Measurements from ENCODE around the gene IRF6. TPM values are rescaled to one million over a fixed set of nuclear protein-coding genes. Genes with fewer than 3 reads are reported as not detected.

Gene IRF6
- polyA plus RNA-seq, 2 donors = 36.7 to 50.3 TPM

DNA sequence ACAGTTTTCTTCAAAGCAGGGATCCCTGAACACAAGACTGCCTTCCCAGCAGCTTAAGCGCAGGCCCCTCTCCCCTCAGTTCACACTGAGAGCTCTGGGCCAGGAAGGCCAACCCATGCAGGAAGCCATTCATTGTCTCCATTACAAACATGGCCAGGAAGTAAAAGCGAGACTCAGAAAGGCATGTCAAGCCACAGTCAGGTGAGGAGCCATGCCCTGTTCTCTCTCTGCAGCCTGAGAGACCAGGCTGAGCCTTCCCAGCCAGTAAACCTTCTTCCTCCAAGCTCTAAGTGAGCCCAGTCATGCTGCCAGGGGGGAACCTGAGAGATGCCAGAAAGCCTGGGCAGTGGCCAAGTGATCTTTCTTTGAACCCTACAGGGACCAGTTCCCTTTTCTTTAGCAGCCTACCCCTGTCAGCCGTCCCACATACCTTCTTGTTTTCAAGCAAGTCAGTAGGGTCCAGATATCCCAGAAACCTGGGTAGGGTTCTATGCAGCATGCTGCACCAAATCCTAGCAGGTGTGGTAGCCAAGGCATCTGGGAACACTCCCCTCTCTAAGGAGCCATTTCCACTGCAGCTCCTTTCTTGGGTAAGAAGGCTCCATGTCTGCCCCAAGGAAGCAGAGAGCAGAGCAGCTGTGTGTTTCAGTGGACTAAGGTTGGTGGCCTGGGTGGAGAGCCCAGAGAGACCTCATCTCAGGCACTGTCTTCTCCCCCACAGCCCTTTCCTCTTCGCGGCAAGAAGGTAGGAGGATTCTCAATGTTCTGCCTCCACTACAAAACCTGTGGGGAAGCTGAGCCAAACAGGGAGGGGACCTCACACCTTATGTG lies 49.1 kb downstream of the IRF6 start:
- no peaks in the 10 kb centered on the region for H3K27me3 ChIP-seq (ENCODE audit: control insufficient read depth in 1 of 2, insufficient read depth in 2 of 2, low read length in 2 of 2)
- peak overlapping the region; percentile 30 to 35 for H3K4me3 ChIP-seq (ENCODE audit: low read depth in 1 of 2, low read length in 2 of 2)

DNA sequence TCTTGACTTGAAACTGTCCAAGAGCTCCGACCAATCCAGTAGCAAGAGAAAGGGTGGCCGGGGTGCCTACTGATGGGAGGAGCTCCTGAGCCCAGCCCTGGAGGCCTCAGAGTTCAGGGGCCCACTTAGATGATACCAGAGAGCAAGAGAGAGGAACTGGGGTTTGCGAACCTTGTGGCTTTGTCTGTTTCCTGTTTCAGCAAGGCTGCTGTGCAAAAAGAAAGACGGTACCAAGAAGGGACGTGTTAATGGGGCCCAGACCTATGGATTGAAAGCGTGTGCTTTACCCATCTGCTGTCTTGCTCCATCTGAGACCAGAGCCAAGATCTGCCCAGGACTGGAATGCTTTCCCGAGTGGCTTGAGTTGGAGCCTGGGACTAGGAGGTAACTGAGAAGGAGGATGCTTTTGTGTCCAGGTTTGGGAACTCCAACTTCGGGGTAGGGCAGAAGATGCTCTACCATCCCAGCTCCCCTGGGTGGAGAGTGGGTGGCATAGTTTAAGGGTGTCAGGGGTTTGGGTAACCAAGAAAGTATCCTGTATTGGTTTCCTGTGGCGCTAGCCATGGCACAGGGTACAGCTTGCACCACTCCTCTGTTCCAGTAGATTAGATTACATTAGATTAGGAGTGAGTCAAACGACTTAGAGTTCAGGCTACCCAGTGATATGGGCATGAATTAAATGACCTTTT lies 49.9 kb downstream of the IRF6 start, which contains the start of gene TRAF3IP3:
Gene TRAF3IP3 (plus strand): TSS at position 128 of the 689 bp plus-strand sequence. CDS start 3,987 bp downstream, outside the sequence.
- Histone ChIP-seq H3K4me3 (ENCODE audit: low read depth in 1 of 2, low read length in 2 of 2) (peak within 1 kb of the TSS; percentile 30 to 35), H3K4me1 (ENCODE audit: control insufficient read depth in 2 of 2, insufficient read depth in 2 of 2, low read length in 1 of 2) (no peaks in the 10 kb centered on the region), H3K27me3 (ENCODE audit: control insufficient read depth in 1 of 2, insufficient read depth in 2 of 2, low read length in 2 of 2) (no peaks in the 10 kb centered on the region), H3K27ac (ENCODE audit: low read depth in 2 of 2, low read length in 1 of 2) (peak within 1 kb of the TSS; percentile 8 to 16), H3K36me3 (ENCODE audit: control insufficient read depth in 2 of 2, insufficient read depth in 2 of 2, low read length in 1 of 2) (no peaks in the 10 kb centered on the region), H3K9me3 (ENCODE audit: control insufficient read depth in 2 of 2, insufficient read depth in 1 of 2, low read depth in 1 of 2, low read length in 1 of 2) (no peaks in the 10 kb centered on the region)
- WGBS, 2 donors = 62 to 72% methylated on average over 10 of the region's 10 CpGs

More for the DNA sequence above, 49.1 kb downstream of the IRF6 start:
- Histone ChIP-seq H3K27ac (ENCODE audit: low read depth in 2 of 2, low read length in 1 of 2) (peak overlapping the region in 1 of 2 donors; percentile 16), H3K36me3 (ENCODE audit: control insufficient read depth in 2 of 2, insufficient read depth in 2 of 2, low read length in 1 of 2) (no peaks in the 10 kb centered on the region), H3K9me3 (ENCODE audit: control insufficient read depth in 2 of 2, insufficient read depth in 1 of 2, low read depth in 1 of 2, low read length in 1 of 2) (no peaks in the 10 kb centered on the region), H3K4me1 (ENCODE audit: control insufficient read depth in 2 of 2, insufficient read depth in 2 of 2, low read length in 1 of 2) (no peaks in the 10 kb centered on the region)
- 65 to 76% methylated on average over 5 of the region's 5 CpGs for WGBS, 2 donors

DNA sequence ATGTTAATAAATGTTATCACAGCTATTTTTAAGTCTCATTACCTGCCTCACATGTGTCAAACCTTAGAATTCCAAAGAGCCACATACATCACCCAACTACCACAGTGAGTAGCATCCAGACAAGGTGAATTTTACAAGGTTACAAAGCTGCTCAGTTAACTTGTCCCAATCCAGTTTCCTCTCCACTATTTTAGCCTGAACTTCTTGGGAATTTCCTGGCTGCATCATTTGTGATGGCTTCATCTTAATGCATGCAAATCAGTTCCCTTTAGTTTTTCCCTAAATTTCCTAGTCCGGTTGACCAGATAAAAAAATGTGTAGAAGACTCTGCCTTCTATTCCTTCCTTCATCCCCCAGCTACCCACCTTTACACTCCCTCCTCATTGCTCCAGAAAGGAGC lies 50.7 kb downstream of the IRF6 start:
- no peak overlapping the region for H3K4me3 ChIP-seq (ENCODE audit: low read depth in 1 of 2, low read length in 2 of 2)
- no peaks in the 10 kb centered on the region for H3K9me3 ChIP-seq (ENCODE audit: control insufficient read depth in 2 of 2, insufficient read depth in 1 of 2, low read depth in 1 of 2, low read length in 1 of 2)
- no peak overlapping the region for H3K27ac ChIP-seq (ENCODE audit: low read depth in 2 of 2, low read length in 1 of 2)
- H3K27me3 ChIP-seq (ENCODE audit: control insufficient read depth in 1 of 2, insufficient read depth in 2 of 2, low read length in 2 of 2) = no peaks in the 10 kb centered on the region
- H3K36me3 ChIP-seq (ENCODE audit: control insufficient read depth in 2 of 2, insufficient read depth in 2 of 2, low read length in 1 of 2) = no peaks in the 10 kb centered on the region
- no peaks in the 10 kb centered on the region for H3K4me1 ChIP-seq (ENCODE audit: control insufficient read depth in 2 of 2, insufficient read depth in 2 of 2, low read length in 1 of 2)
- WGBS, 2 donors = 80 to 82% methylated on average over 1 of the region's 1 CpG

DNA sequence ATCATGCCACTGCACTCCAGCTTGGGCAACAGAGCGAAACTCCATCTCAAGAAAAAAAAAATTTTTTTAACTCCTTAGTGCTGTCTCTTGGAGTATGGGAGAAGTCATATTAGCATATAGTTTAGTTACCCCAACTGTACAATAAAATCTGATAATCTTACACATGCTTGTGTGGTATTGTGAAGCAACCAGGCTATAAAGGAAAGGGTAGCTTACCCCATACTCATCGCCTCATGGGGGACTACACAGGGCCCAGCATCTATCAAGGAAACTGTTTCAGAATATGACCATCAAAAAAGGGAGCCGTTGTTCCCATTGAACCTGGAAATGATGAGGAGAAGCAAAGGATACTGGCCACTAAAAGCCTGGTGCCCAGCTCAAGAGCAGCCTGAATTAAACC lies 53.1 kb downstream of the IRF6 start:
- H3K4me3 ChIP-seq (ENCODE audit: low read depth in 1 of 2, low read length in 2 of 2) = no peak overlapping the region
- 89 to 92% methylated on average over 3 of the region's 3 CpGs for WGBS, 2 donors
- no peaks in the 10 kb centered on the region for H3K27me3 ChIP-seq (ENCODE audit: control insufficient read depth in 1 of 2, insufficient read depth in 2 of 2, low read length in 2 of 2)
- H3K36me3 ChIP-seq (ENCODE audit: control insufficient read depth in 2 of 2, insufficient read depth in 2 of 2, low read length in 1 of 2) = no peaks in the 10 kb centered on the region
- H3K4me1 ChIP-seq (ENCODE audit: control insufficient read depth in 2 of 2, insufficient read depth in 2 of 2, low read length in 1 of 2) = no peaks in the 10 kb centered on the region
- no peaks in the 10 kb centered on the region for H3K9me3 ChIP-seq (ENCODE audit: control insufficient read depth in 2 of 2, insufficient read depth in 1 of 2, low read depth in 1 of 2, low read length in 1 of 2)
- H3K27ac ChIP-seq (ENCODE audit: low read depth in 2 of 2, low read length in 1 of 2) = no peak overlapping the region

DNA sequence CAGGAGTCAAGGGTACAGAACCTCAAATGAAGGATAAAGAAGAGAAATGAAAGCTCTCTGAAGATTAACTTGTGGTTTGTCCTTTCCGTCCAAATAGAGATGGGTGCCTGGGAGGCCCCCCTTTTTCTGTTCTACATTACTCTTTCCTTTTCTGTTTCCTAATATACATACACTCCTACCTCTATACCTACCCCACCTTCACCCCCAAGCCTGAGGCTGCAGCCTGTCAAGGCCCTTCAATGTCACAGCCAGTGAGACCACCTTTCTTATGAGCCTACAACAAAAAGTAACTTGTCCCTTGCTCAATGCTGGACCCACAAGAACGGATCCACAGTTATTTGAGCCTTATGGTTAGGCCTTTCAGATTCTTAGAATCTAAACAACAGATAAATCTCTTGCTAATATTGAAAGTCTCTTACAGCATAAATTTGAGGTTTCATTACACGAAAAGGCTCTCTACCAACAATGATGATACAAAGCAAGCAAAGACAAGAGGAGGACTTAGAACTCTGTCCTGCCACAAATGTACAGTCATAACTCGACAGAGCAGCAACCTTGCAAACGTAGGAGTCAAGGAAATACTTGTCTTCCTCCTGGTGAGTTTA lies 54.2 kb downstream of the IRF6 start:
- H3K4me1 ChIP-seq (ENCODE audit: control insufficient read depth in 2 of 2, insufficient read depth in 2 of 2, low read length in 1 of 2) = peaks cover 4 to 5% of the 10 kb centered on the region in 2 donors
- H3K4me3 ChIP-seq (ENCODE audit: low read depth in 1 of 2, low read length in 2 of 2) = no peak overlapping the region
- H3K36me3 ChIP-seq (ENCODE audit: control insufficient read depth in 2 of 2, insufficient read depth in 2 of 2, low read length in 1 of 2) = no peaks in the 10 kb centered on the region
- no peaks in the 10 kb centered on the region for H3K27me3 ChIP-seq (ENCODE audit: control insufficient read depth in 1 of 2, insufficient read depth in 2 of 2, low read length in 2 of 2)
- no peaks in the 10 kb centered on the region for H3K9me3 ChIP-seq (ENCODE audit: control insufficient read depth in 2 of 2, insufficient read depth in 1 of 2, low read depth in 1 of 2, low read length in 1 of 2)
- H3K27ac ChIP-seq (ENCODE audit: low read depth in 2 of 2, low read length in 1 of 2) = peak overlapping the region in 1 of 2 donors; percentile 33
- whole genome bisulfite sequencing, 2 donors = 56 to 66% methylated on average over 5 of the region's 5 CpGs

DNA sequence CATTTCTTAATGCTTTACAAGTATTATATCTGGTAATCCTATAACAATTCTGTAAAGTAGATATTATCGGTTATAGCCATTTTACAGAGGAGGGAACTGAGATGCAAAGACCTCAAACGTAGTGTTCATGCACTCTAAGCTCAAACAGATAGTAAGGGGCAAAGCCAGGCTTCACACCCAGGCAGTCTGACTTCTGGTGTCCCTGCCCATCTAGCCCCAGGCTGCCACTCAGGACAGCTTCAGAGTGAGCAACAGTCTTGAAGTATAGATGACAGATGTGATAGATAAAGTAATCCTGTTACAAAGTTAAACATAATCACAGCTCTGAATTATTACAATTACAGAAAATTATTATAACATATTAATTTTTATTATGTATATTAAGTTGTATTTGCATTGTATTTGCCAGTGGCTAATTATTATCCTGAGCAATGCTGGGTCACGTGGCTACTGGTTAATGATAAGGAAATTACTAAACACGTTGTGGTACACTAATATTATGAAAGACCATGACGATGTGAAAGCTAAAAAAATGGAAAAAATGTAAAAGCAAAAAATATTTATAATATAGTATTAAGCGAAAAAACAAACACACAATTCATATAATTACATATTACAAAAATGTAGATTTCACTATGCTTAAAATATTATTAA lies 56.1 kb downstream of the IRF6 start:
- Histone ChIP-seq H3K4me1 (ENCODE audit: control insufficient read depth in 2 of 2, insufficient read depth in 2 of 2, low read length in 1 of 2) (peaks cover 4 to 5% of the 10 kb centered on the region in 2 donors), H3K36me3 (ENCODE audit: control insufficient read depth in 2 of 2, insufficient read depth in 2 of 2, low read length in 1 of 2) (no peaks in the 10 kb centered on the region), H3K4me3 (ENCODE audit: low read depth in 1 of 2, low read length in 2 of 2) (no peak overlapping the region), H3K27ac (ENCODE audit: low read depth in 2 of 2, low read length in 1 of 2) (no peak overlapping the region), H3K9me3 (ENCODE audit: control insufficient read depth in 2 of 2, insufficient read depth in 1 of 2, low read depth in 1 of 2, low read length in 1 of 2) (no peaks in the 10 kb centered on the region), H3K27me3 (ENCODE audit: control insufficient read depth in 1 of 2, insufficient read depth in 2 of 2, low read length in 2 of 2) (no peaks in the 10 kb centered on the region)
- 63 to 73% methylated on average over 6 of the region's 6 CpGs for WGBS, 2 donors

DNA sequence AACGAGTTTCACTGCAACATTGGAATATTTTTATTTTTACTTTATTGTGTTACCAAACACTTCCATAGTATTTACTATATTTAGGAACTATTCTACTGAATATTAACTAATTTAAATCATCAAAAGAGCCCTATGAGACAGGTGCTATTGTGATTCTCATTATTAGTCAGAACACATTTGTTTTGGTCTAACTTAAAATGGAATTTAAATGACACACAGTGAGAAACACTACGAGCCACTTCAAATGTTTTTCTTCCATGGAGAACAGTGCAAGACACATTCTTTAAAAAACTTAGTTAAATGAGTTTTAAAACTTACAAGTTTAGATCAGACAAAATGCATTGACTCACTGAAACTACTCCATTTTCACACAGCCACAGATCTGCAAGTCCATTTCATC lies 56.7 kb downstream of the IRF6 start:
- WGBS, 2 donors = 61% methylated on average over 2 of the region's 2 CpGs
- H3K36me3 ChIP-seq (ENCODE audit: control insufficient read depth in 2 of 2, insufficient read depth in 2 of 2, low read length in 1 of 2) = no peaks in the 10 kb centered on the region

DNA sequence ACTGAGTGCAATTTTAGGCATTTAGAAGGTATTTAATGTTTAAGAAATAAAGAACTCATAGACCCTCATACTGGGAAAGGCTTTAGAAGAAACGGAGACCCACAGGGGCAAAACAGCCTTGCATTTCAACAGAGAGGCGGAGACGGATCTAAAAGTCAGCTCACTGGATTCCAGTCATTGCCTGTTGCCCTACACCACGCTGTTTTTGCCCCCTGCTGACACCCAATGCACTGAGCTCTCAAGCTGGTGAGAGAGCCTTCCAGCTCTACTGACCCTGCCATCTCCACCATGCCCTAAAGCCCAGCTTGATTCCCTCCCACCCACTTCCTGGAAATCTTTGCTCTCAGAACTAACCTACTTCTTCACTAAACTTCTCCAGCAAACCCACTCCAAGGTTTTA lies 57.3 kb downstream of the IRF6 start:
- no peaks in the 10 kb centered on the region for H3K27me3 ChIP-seq (ENCODE audit: control insufficient read depth in 1 of 2, insufficient read depth in 2 of 2, low read length in 2 of 2)
- H3K27ac ChIP-seq (ENCODE audit: low read depth in 2 of 2, low read length in 1 of 2) = no peak overlapping the region
- H3K9me3 ChIP-seq (ENCODE audit: control insufficient read depth in 2 of 2, insufficient read depth in 1 of 2, low read depth in 1 of 2, low read length in 1 of 2) = no peaks in the 10 kb centered on the region
- no peaks in the 10 kb centered on the region for H3K36me3 ChIP-seq (ENCODE audit: control insufficient read depth in 2 of 2, insufficient read depth in 2 of 2, low read length in 1 of 2)
- H3K4me3 ChIP-seq (ENCODE audit: low read depth in 1 of 2, low read length in 2 of 2) = no peak overlapping the region
- peaks cover 4 to 5% of the 10 kb centered on the region in 2 donors for H3K4me1 ChIP-seq (ENCODE audit: control insufficient read depth in 2 of 2, insufficient read depth in 2 of 2, low read length in 1 of 2)
- WGBS, 2 donors = 71 to 73% methylated on average over 4 of the region's 4 CpGs

More for the DNA sequence above, 56.7 kb downstream of the IRF6 start:
- H3K27ac ChIP-seq (ENCODE audit: low read depth in 2 of 2, low read length in 1 of 2) = no peak overlapping the region
- H3K4me3 ChIP-seq (ENCODE audit: low read depth in 1 of 2, low read length in 2 of 2) = no peak overlapping the region
- H3K9me3 ChIP-seq (ENCODE audit: control insufficient read depth in 2 of 2, insufficient read depth in 1 of 2, low read depth in 1 of 2, low read length in 1 of 2) = no peaks in the 10 kb centered on the region
- H3K27me3 ChIP-seq (ENCODE audit: control insufficient read depth in 1 of 2, insufficient read depth in 2 of 2, low read length in 2 of 2) = no peaks in the 10 kb centered on the region
- H3K4me1 ChIP-seq (ENCODE audit: control insufficient read depth in 2 of 2, insufficient read depth in 2 of 2, low read length in 1 of 2) = peaks cover 4 to 5% of the 10 kb centered on the region in 2 donors

DNA sequence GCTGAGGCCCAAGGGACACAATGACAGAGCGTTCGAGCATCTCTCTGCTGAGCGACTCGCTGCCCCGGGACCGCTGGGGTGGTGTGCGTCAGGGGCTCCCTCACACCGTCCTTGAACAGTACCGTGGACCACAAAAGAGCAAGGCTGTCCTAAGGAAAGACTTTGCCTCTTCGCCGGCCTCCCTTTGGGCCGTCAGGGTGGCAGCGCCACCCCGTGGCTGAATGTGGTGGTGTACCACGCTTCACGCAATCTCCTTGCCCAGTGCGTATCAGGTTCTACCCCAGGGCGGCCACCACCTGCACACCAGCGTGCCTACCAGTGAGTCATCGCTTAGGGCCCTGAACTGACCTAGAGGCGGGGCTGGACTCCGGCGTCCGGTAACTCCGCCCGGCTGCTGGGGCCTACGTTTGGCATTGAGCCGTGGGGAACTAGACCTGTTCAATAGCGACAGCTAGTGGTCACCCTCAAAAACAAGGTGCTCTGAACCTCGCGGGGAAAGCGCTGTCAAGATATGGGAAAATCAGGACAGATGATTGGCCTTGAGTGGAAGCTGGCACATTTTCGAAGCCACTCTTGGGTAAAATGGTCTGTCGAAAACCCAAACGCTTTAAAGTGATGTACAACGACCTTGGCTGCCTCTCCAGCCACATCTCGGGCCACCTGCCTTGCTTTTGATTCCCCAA lies 58.2 kb downstream of the IRF6 start:
- Histone ChIP-seq H3K4me3 (ENCODE audit: low read depth in 1 of 2, low read length in 2 of 2) (peak overlapping the region; percentile 14 to 21), H3K27ac (ENCODE audit: low read depth in 2 of 2, low read length in 1 of 2) (peak overlapping the region in 1 of 2 donors; percentile 74), H3K4me1 (ENCODE audit: control insufficient read depth in 2 of 2, insufficient read depth in 2 of 2, low read length in 1 of 2) (peaks cover 4 to 5% of the 10 kb centered on the region in 2 donors), H3K27me3 (ENCODE audit: control insufficient read depth in 1 of 2, insufficient read depth in 2 of 2, low read length in 2 of 2) (no peaks in the 10 kb centered on the region), H3K9me3 (ENCODE audit: control insufficient read depth in 2 of 2, insufficient read depth in 1 of 2, low read depth in 1 of 2, low read length in 1 of 2) (no peaks in the 10 kb centered on the region), H3K36me3 (ENCODE audit: control insufficient read depth in 2 of 2, insufficient read depth in 2 of 2, low read length in 1 of 2) (no peaks in the 10 kb centered on the region)
- 11 to 13% methylated on average over 37 of the region's 37 CpGs for WGBS, 2 donors

All from esophagus (tissue), 2 donors.